Right atrium auricular region (tissue), 2 donors: Measurements from ENCODE around the gene BDKRB2. TPM values are rescaled to one million over a fixed set of nuclear protein-coding genes. Genes with fewer than 3 reads are reported as not detected.
A peak's percentile ranks its signal among the peaks of the same experiment; 100 is the strongest.

Experiments
- DNase-seq: peaks from one replicate; pipeline ENCODE4 v3.0.0-alpha.2; 2019; ENCODE audit warnings: low spot score
- H3K27ac ChIP-seq, 2 donors: fragments of 200-600 bp; sonication (generic); 1 replicate in 1 of 2; 2 replicates in 1 of 2; pipeline ENCODE4 v1.5.1; 2016 to 2019
- H3K27me3 ChIP-seq, 2 donors: fragments of 200-600 bp; sonication (generic); one replicate each; pipeline versions ENCODE4 v1.5.1 to v1.6.0; 2017 to 2019
- H3K36me3 ChIP-seq: fragments of 200-600 bp; sonication (generic); one replicate; pipeline ENCODE4 v1.5.1; 2016
- H3K4me1 ChIP-seq, 2 donors: fragments of 200-600 bp; sonication (generic); one replicate each; pipeline versions ENCODE4 v1.5.1 to v1.6.0; 2017 to 2019
- H3K4me3 ChIP-seq, 2 donors: fragments of 200-600 bp; sonication (generic); 1 replicate in 1 of 2; 2 replicates in 1 of 2; pipeline ENCODE4 v1.5.1; 2017 to 2019; ENCODE audit warnings: mild to moderate bottlenecking in 1 of 2, moderate library complexity in 1 of 2
- H3K9me3 ChIP-seq, 2 donors: fragments of 200-600 bp; sonication (generic); one replicate each; pipeline ENCODE4 v1.5.1; 2019
- CTCF ChIP-seq, 2 donors: fragments of 200-600 bp; sonication (generic); IDR thresholded peaks; one replicate each; pipeline ENCODE4 v1.5.1; 2019; ENCODE audit warnings: antibody characterized with exemption in 2 of 2
- total RNA-seq, 2 donors: library from RNA; depleted of rRNA; stranded (reverse); fragments of >200 nt; gene quantifications; one replicate each; pipeline ENCODE4 v1.1.0, GENCODE V29; 2016

Gene BDKRB2
- total RNA-seq, 2 donors from 2014 or later, result 1.7 to 2.9 TPM

- Histone ChIP-seq H3K9me3 (peaks cover 10 to 16% of the 10 kb centered on the region in 2 donors), H3K36me3 (no peaks in the 10 kb centered on the region), H3K27ac (no peak overlapping the region), H3K4me1 (no peaks in the 10 kb centered on the region), H3K27me3 (no peaks in the 10 kb centered on the region), H3K4me3 (no peak overlapping the region)
- TF ChIP-seq CTCF (IDR thresholded peaks at IDR 0.05), result no peak
- DNase-seq, result no peak
Measured at GRCh38 chr14:96279564-96279963, 74.9 kb downstream of the BDKRB2 start.

GRCh38 chr14:96280104-96280503 is 75.5 kb downstream of the BDKRB2 start:
- Histone ChIP-seq H3K4me1 (no peaks in the 10 kb centered on the region), H3K27me3 (no peaks in the 10 kb centered on the region), H3K36me3 (no peaks in the 10 kb centered on the region), H3K9me3 (peaks cover 10 to 16% of the 10 kb centered on the region in 2 donors), H3K27ac (no peak overlapping the region), H3K4me3 (no peak overlapping the region)
- no peak for TF ChIP-seq CTCF (IDR thresholded peaks at IDR 0.05)
- DNase-seq, result no peak

- no peaks in the 10 kb centered on the region for H3K27me3 ChIP-seq
- H3K4me3 ChIP-seq, result no peak overlapping the region
- H3K9me3 ChIP-seq, result peaks cover 10 to 16% of the 10 kb centered on the region in 2 donors
- no peaks in the 10 kb centered on the region for H3K36me3 ChIP-seq
- no peak for DNase-seq
- no peak overlapping the region for H3K27ac ChIP-seq
- no peaks in the 10 kb centered on the region for H3K4me1 ChIP-seq
- peak in 1 of 2 donors; percentile 35 for TF ChIP-seq CTCF (IDR thresholded peaks at IDR 0.05)
Measured at GRCh38 chr14:96281486-96281885, 76.8 kb downstream of the BDKRB2 start.

GRCh38 chr14:96284008-96284407 is 79.4 kb downstream of the BDKRB2 start:
- Histone ChIP-seq H3K4me1 (peaks cover 0 to 7% of the 10 kb centered on the region in 2 donors), H3K36me3 (no peaks in the 10 kb centered on the region), H3K27ac (no peak overlapping the region), H3K27me3 (no peaks in the 10 kb centered on the region), H3K4me3 (no peak overlapping the region), H3K9me3 (no peaks in the 10 kb centered on the region)
- no peak for TF ChIP-seq CTCF (IDR thresholded peaks at IDR 0.05)
- DNase-seq, result no peak

- Histone ChIP-seq H3K27me3 (no peaks in the 10 kb centered on the region), H3K9me3 (no peaks in the 10 kb centered on the region), H3K36me3 (peaks cover 3% of the 10 kb centered on the region), H3K4me3 (no peak overlapping the region), H3K27ac (peak overlapping the region in 1 of 2 donors; percentile 83), H3K4me1 (peaks cover 0 to 7% of the 10 kb centered on the region in 2 donors)
- no peak for TF ChIP-seq CTCF (IDR thresholded peaks at IDR 0.05)
- DNase-seq, result no peak
Measured at GRCh38 chr14:96284430-96284829, 79.8 kb downstream of the BDKRB2 start.

GRCh38 chr14:96285667-96286066 is 81.0 kb downstream of the BDKRB2 start:
- Histone ChIP-seq H3K27ac (peak overlapping the region; percentile 72 to 83), H3K9me3 (no peaks in the 10 kb centered on the region), H3K4me1 (peaks cover 0 to 7% of the 10 kb centered on the region in 2 donors), H3K4me3 (no peak overlapping the region), H3K27me3 (no peaks in the 10 kb centered on the region), H3K36me3 (peaks cover 14% of the 10 kb centered on the region)
- peak; percentile 71 for DNase-seq
- no peak for TF ChIP-seq CTCF (IDR thresholded peaks at IDR 0.05)
